CD8-positive, alpha-beta memory T cell (primary cell): ENCODE results near the gene ERCC6L2. TPM values are rescaled to one million over a fixed set of nuclear protein-coding genes. Genes with fewer than 3 reads are reported as not detected.

ENCODE experiments used
- CTCF ChIA-PET: fragments of 350-600 bp; sonication (Branson Sonifier 250); formaldehyde crosslinking; loops from one replicate; lab custom pipeline; 2021; ENCODE audit warnings: antibody characterized with exemption; lab: Charles Lee
- POLR2A ChIA-PET: fragments of 350-600 bp; sonication (Branson Sonifier 250); formaldehyde crosslinking; loops from one replicate; lab custom pipeline; 2021; ENCODE audit warnings: antibody characterized with exemption; lab: Charles Lee
- DNase-seq, 5 donors: peaks; one replicate each; pipeline versions ENCODE4 v3.0.0 to v3.0.0-alpha.2; 2020 to 2022; ENCODE audit warnings: mixed read lengths in 1 of 5
- H3K27ac ChIP-seq: one replicate; pipeline ENCODE4 v1.7.0; 2013; ENCODE audit warnings: low read depth, mild to moderate bottlenecking, low read length, moderate library complexity
- H3K27me3 ChIP-seq: 2 replicates; pipeline ENCODE4 v1.7.0; 2013; ENCODE audit warnings: low read length, mild to moderate bottlenecking; ENCODE audit not compliant: insufficient read depth, poor library complexity, severe bottlenecking
- H3K36me3 ChIP-seq: 2 replicates; pipeline ENCODE4 v1.7.0; 2013; ENCODE audit warnings: mild to moderate bottlenecking, low read length, moderate library complexity; ENCODE audit not compliant: insufficient read depth
- H3K4me1 ChIP-seq: 2 replicates; pipeline ENCODE4 v1.7.0; 2013; ENCODE audit warnings: mild to moderate bottlenecking, low read length, moderate library complexity; ENCODE audit not compliant: insufficient read depth
- H3K4me3 ChIP-seq: 2 replicates; pipeline ENCODE4 v1.7.0; 2013; ENCODE audit warnings: mild to moderate bottlenecking, low read length
- H3K9me3 ChIP-seq: 2 replicates; pipeline ENCODE4 v1.7.0; 2013; ENCODE audit warnings: mild to moderate bottlenecking, low read length
- H3K27ac Mint-ChIP-seq, 8 donors: one replicate each; pipeline ENCODE4 v1.8.0; 2020 to 2021; ENCODE audit warnings: mixed read lengths in 8 of 8, mild to moderate bottlenecking in 6 of 8, inconsistent platforms in 3 of 8, moderate library complexity in 3 of 8
- H3K27me3 Mint-ChIP-seq, 2 donors: one replicate each; pipeline ENCODE4 v1.8.0; 2020 to 2021; ENCODE audit warnings: mixed read lengths in 2 of 2, mild to moderate bottlenecking in 1 of 2, moderate library complexity in 1 of 2
- H3K36me3 Mint-ChIP-seq, 3 donors: one replicate each; pipeline ENCODE4 v1.8.0; 2020 to 2021; ENCODE audit warnings: mixed read lengths in 3 of 3, inconsistent platforms in 1 of 3, mild to moderate bottlenecking in 1 of 3
- H3K4me1 Mint-ChIP-seq, 3 donors: one replicate each; pipeline ENCODE4 v1.8.0; 2020 to 2021; ENCODE audit warnings: mixed read lengths in 3 of 3, inconsistent platforms in 1 of 3, mild to moderate bottlenecking in 1 of 3
- H3K4me3 Mint-ChIP-seq, 7 donors: one replicate each; pipeline ENCODE4 v1.8.0; 2020 to 2021; ENCODE audit warnings: mixed read lengths in 7 of 7, mild to moderate bottlenecking in 6 of 7, moderate library complexity in 4 of 7, inconsistent platforms in 2 of 7
- H3K9me3 Mint-ChIP-seq, 5 donors: one replicate each; pipeline ENCODE4 v1.8.0; 2020 to 2022; ENCODE audit warnings: mixed read lengths in 5 of 5, mild to moderate bottlenecking in 3 of 5, moderate library complexity in 2 of 5, inconsistent platforms in 1 of 5
- polyA plus RNA-seq: library from polyadenylated mRNA; unstranded; fragments of 300-500 nt; fragmentation: Illumina TruSeq; gene quantifications from one replicate; pipeline ENCODE4 v1.2.3, GENCODE V29; 2021
- total RNA-seq, 2 experiments: library from RNA; stranded (reverse); gene quantifications; one replicate each; pipeline ENCODE4 v1.2.3, GENCODE V29; 2021

Gene ERCC6L2
- total and polyA plus RNA-seq, 3 experiments from 2014 or later: 30.0 to 41.2 (median 32.7) TPM

DNA sequence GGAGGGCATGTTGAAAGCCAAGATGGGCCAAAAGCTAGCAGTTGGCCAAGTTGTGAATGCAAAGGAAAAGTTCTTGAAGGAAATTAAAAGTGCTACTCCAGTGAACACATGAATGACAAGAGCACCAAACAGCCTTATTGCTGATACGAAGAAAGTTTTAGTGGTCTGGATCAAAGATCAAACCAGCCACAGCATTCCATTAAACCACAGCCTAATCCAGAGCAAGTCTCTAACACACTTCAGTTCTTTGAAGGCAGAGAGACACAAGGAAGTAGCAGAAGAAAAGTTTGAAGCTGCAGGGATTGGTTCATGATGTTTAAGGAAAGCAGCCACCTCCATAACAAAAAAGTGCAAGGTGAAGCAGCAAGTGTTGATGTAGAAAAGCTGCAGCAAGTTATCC lies 71.6 kb downstream of the ERCC6L2 start:
- no peak overlapping the region for H3K27ac ChIP-seq
- Mint-ChIP-seq H3K27ac (no peak overlapping the region), H3K36me3 (peaks cover 46 to 73% (median 70%) of the 10 kb centered on the region in 3 donors), H3K4me3 (no peak overlapping the region), H3K9me3 (peaks cover 0 to 14% (median 8%) of the 10 kb centered on the region in 5 donors), H3K27me3 (no peaks in the 10 kb centered on the region), H3K4me1 (peaks cover 2 to 24% (median 9%) of the 10 kb centered on the region in 3 donors)
- no peak overlapping the region for H3K4me3 ChIP-seq
- H3K27me3 ChIP-seq: no peaks in the 10 kb centered on the region
- ChIA-PET POLR2A (no interaction called here), CTCF (no interaction called here)
- H3K9me3 ChIP-seq: no peaks in the 10 kb centered on the region
- no peak for DNase-seq
- peaks cover 6% of the 10 kb centered on the region for H3K36me3 ChIP-seq
- H3K4me1 ChIP-seq: no peaks in the 10 kb centered on the region

DNA sequence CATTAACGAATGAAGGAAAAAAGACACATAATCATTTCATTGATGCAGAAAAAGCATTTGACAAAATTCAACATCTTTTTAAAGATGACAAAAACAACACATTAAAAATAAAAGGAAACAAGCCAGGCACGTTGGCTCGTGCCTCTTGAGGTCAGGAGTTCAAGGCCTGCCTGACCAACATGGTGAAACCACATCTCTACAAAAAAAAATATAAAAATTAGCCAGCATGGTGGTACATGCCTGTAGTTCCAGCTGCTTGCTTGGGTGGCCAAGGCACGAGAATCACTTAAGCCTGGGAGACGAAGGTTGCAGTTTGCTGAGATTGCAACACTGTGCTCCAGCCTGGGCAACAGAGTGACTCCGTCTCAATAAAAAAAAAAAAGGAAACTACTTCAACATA lies 77.0 kb downstream of the ERCC6L2 start:
- Histone ChIP-seq H3K27me3 (no peaks in the 10 kb centered on the region), H3K36me3 (no peaks in the 10 kb centered on the region), H3K9me3 (no peaks in the 10 kb centered on the region), H3K27ac (no peak overlapping the region), H3K4me1 (no peaks in the 10 kb centered on the region), H3K4me3 (no peak overlapping the region)
- ChIA-PET POLR2A (no interaction called here), CTCF (no interaction called here)
- DNase-seq: no peak
- no peak overlapping the region for H3K27ac Mint-ChIP-seq
- H3K9me3 Mint-ChIP-seq: peaks cover 0 to 17% (median 10%) of the 10 kb centered on the region in 5 donors
- H3K27me3 Mint-ChIP-seq: no peaks in the 10 kb centered on the region
- H3K36me3 Mint-ChIP-seq: peaks cover 32 to 65% (median 42%) of the 10 kb centered on the region in 3 donors
- no peak overlapping the region for H3K4me3 Mint-ChIP-seq
- H3K4me1 Mint-ChIP-seq: peaks cover 5 to 24% (median 18%) of the 10 kb centered on the region in 3 donors

DNA sequence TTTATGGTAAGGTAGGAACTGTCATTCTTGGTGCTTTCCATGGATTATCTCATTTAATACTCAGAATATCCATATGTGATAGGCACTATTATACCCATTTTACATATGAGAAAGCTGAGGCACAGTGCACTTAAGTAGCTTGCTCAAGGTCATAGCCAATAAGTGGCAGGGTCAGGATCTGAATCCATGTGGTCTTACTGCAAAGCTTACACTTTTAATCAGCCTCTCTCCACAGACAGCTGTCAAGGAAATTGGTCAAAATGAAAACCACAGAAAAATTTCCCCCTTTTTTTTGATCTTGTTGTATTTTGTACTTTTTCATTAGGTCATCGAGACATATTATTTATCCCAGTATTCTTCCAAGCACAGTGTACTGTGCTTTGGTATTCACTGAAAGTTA lies 78.5 kb downstream of the ERCC6L2 start:
- no peaks in the 10 kb centered on the region for H3K9me3 ChIP-seq
- no peaks in the 10 kb centered on the region for H3K27me3 ChIP-seq
- Mint-ChIP-seq H3K27ac (peak overlapping the region in 1 of 8 donors; percentile 44), H3K4me3 (no peak overlapping the region), H3K4me1 (peaks cover 5 to 20% (median 18%) of the 10 kb centered on the region in 3 donors), H3K27me3 (no peaks in the 10 kb centered on the region), H3K36me3 (peaks cover 24 to 50% (median 42%) of the 10 kb centered on the region in 3 donors), H3K9me3 (peaks cover 0 to 13% (median 8%) of the 10 kb centered on the region in 5 donors)
- H3K36me3 ChIP-seq: no peaks in the 10 kb centered on the region
- no peaks in the 10 kb centered on the region for H3K4me1 ChIP-seq
- no peak for DNase-seq
- ChIA-PET CTCF (no interaction called here), POLR2A (no interaction called here)
- no peak overlapping the region for H3K4me3 ChIP-seq
- H3K27ac ChIP-seq: no peak overlapping the region

- no peak overlapping the region for H3K4me3 Mint-ChIP-seq
- Histone ChIP-seq H3K27ac (no peak overlapping the region), H3K4me3 (no peak overlapping the region), H3K36me3 (no peaks in the 10 kb centered on the region), H3K4me1 (no peaks in the 10 kb centered on the region), H3K9me3 (no peaks in the 10 kb centered on the region), H3K27me3 (no peaks in the 10 kb centered on the region)
- no peaks in the 10 kb centered on the region for H3K27me3 Mint-ChIP-seq
- ChIA-PET CTCF (no interaction called here), POLR2A (no interaction called here)
- no peak for DNase-seq
- peaks cover 0 to 10% (median 6%) of the 10 kb centered on the region in 5 donors for H3K9me3 Mint-ChIP-seq
- peaks cover 5 to 18% (median 16%) of the 10 kb centered on the region in 3 donors for H3K4me1 Mint-ChIP-seq
- H3K36me3 Mint-ChIP-seq: peaks cover 19 to 45% (median 38%) of the 10 kb centered on the region in 3 donors
- H3K27ac Mint-ChIP-seq: peak overlapping the region in 1 of 8 donors; percentile 23
Observed at GRCh38 chr9:95954940-95955339, 79.4 kb downstream of the ERCC6L2 start.

DNA sequence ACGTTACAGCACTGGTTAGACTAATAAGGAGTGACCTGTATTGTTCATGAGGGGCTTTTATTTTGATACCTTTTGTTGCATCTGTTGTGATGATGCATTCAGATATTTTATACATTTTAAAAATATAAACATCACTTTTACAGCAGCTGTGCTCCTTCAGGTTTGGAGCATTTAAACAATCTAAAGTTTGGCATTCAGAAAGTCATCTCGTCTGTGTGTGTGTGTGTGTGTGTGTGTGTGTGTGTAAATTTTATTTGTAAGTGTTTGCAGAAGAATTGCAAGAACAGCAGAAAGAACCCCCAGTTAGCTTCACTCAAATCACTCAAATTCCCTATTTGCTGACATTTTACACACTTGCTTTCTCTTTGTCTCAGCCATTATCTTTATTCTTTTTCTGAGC lies 87.4 kb downstream of the ERCC6L2 start:
- Histone ChIP-seq H3K27ac (no peak overlapping the region), H3K27me3 (no peaks in the 10 kb centered on the region), H3K4me1 (no peaks in the 10 kb centered on the region), H3K36me3 (peaks cover 7% of the 10 kb centered on the region), H3K4me3 (no peak overlapping the region), H3K9me3 (no peaks in the 10 kb centered on the region)
- Mint-ChIP-seq H3K9me3 (peaks cover 0 to 2% (median 0%) of the 10 kb centered on the region in 5 donors), H3K36me3 (peaks cover 8 to 23% (median 14%) of the 10 kb centered on the region in 3 donors), H3K27ac (peak overlapping the region in 1 of 8 donors; percentile 12), H3K27me3 (no peaks in the 10 kb centered on the region), H3K4me3 (no peak overlapping the region), H3K4me1 (peaks cover 0 to 9% (median 4%) of the 10 kb centered on the region in 3 donors)
- DNase-seq: no peak
- CTCF ChIA-PET: no interaction called here
- POLR2A ChIA-PET: no interaction called here

DNA sequence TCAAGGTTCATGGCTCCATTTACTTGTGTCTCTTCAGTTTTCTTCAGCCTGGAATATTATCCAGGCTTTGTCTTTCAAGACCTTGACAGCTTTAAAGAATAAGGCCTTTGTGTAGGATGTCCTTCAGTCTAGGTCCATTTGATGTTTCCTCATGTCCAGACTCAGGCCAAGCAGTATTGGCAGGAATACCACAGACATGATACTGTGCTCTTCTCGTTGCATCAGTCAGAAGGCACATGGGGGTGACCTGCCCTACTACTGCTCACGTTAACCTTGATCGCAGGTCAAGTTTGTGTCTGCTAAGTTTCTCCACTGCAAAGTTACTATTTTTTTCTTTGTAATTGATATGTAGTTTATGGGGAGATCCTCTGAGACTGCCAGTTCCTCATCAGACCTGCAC lies 88.2 kb downstream of the ERCC6L2 start:
- Histone ChIP-seq H3K4me3 (no peak overlapping the region), H3K36me3 (peaks cover 7% of the 10 kb centered on the region), H3K27me3 (no peaks in the 10 kb centered on the region), H3K9me3 (no peaks in the 10 kb centered on the region), H3K27ac (no peak overlapping the region), H3K4me1 (no peaks in the 10 kb centered on the region)
- no peak for DNase-seq
- POLR2A ChIA-PET: no interaction called here
- no peak overlapping the region for H3K4me3 Mint-ChIP-seq
- peak overlapping the region in 1 of 8 donors; percentile 80 for H3K27ac Mint-ChIP-seq
- peaks cover 8 to 18% (median 14%) of the 10 kb centered on the region in 3 donors for H3K36me3 Mint-ChIP-seq
- CTCF ChIA-PET: no interaction called here
- H3K4me1 Mint-ChIP-seq: peaks cover 0 to 9% (median 4%) of the 10 kb centered on the region in 3 donors
- no peaks in the 10 kb centered on the region for H3K9me3 Mint-ChIP-seq
- H3K27me3 Mint-ChIP-seq: no peaks in the 10 kb centered on the region

GRCh38 chr9:95966306-95966705 lies 90.8 kb downstream of the ERCC6L2 start:
- no peaks in the 10 kb centered on the region for H3K27me3 Mint-ChIP-seq
- no peaks in the 10 kb centered on the region for H3K27me3 ChIP-seq
- peaks cover 2 to 22% (median 10%) of the 10 kb centered on the region in 3 donors for H3K36me3 Mint-ChIP-seq
- H3K9me3 ChIP-seq: no peaks in the 10 kb centered on the region
- H3K4me3 ChIP-seq: no peak overlapping the region
- no peak for DNase-seq
- H3K36me3 ChIP-seq: peaks cover 7% of the 10 kb centered on the region
- no peak overlapping the region for H3K27ac Mint-ChIP-seq
- peaks cover 0 to 4% (median 4%) of the 10 kb centered on the region in 3 donors for H3K4me1 Mint-ChIP-seq
- H3K9me3 Mint-ChIP-seq: no peaks in the 10 kb centered on the region
- POLR2A ChIA-PET: no interaction called here
- no peak overlapping the region for H3K27ac ChIP-seq
- H3K4me1 ChIP-seq: no peaks in the 10 kb centered on the region
- H3K4me3 Mint-ChIP-seq: no peak overlapping the region
- CTCF ChIA-PET: interaction anchor here (0.6 kb wide), 1 partner anchor 410 kb away, joined by 4 read pairs; no protein-coding TSS in a partner anchor

- no peak for DNase-seq
- no peak overlapping the region for H3K27ac ChIP-seq
- H3K36me3 ChIP-seq: peaks cover 11% of the 10 kb centered on the region
- ChIA-PET CTCF (no interaction called here), POLR2A (no interaction called here)
- Mint-ChIP-seq H3K4me3 (no peak overlapping the region), H3K27me3 (no peaks in the 10 kb centered on the region), H3K9me3 (peaks cover 0 to 4% (median 0%) of the 10 kb centered on the region in 5 donors), H3K4me1 (no peaks in the 10 kb centered on the region), H3K36me3 (peaks cover 19 to 45% (median 22%) of the 10 kb centered on the region in 3 donors), H3K27ac (no peak overlapping the region)
- no peak overlapping the region for H3K4me3 ChIP-seq
- no peaks in the 10 kb centered on the region for H3K27me3 ChIP-seq
- no peaks in the 10 kb centered on the region for H3K4me1 ChIP-seq
- no peaks in the 10 kb centered on the region for H3K9me3 ChIP-seq
Observed at GRCh38 chr9:95970317-95970716, 94.8 kb downstream of the ERCC6L2 start.
